Liver (tissue), 9 donors: ENCODE measurements around the gene NUP35. TPM values are rescaled to one million over a fixed set of nuclear protein-coding genes. Genes with fewer than 3 reads are reported as not detected.

Experiments used
- DNase-seq: peaks from one replicate; pipeline ENCODE4 v3.0.0-alpha.2; 2017; ENCODE audit warnings: low spot score
- H3K27ac ChIP-seq, 2 donors: one replicate each; pipeline ENCODE4 v1.7.0; 2013; ENCODE audit warnings: inconsistent platforms in 2 of 2, low read length in 2 of 2, control low read depth in 1 of 2, low read depth in 1 of 2, mild to moderate bottlenecking in 1 of 2
- H3K27me3 ChIP-seq, 4 donors: one replicate each; pipeline versions ENCODE4 v1.6.1 to v1.7.0; 2013; ENCODE audit warnings: low read length in 3 of 4, inconsistent platforms in 1 of 4, mild to moderate bottlenecking in 1 of 4, moderate library complexity in 1 of 4; ENCODE audit not compliant: control insufficient read depth in 4 of 4, insufficient read depth in 4 of 4
- H3K36me3 ChIP-seq, 4 donors: one replicate each; pipeline versions ENCODE4 v1.6.1 to v1.7.0; 2013; ENCODE audit warnings: low read length in 3 of 4, mild to moderate bottlenecking in 3 of 4, low read depth in 1 of 4, moderate library complexity in 1 of 4; ENCODE audit not compliant: control insufficient read depth in 4 of 4, insufficient read depth in 3 of 4
- H3K4me1 ChIP-seq, 4 donors: one replicate each; pipeline versions ENCODE4 v1.6.1 to v1.7.0; 2013; ENCODE audit warnings: low read length in 3 of 4, mild to moderate bottlenecking in 3 of 4, moderate library complexity in 1 of 4; ENCODE audit not compliant: control insufficient read depth in 4 of 4, insufficient read depth in 4 of 4
- H3K4me3 ChIP-seq, 3 donors: one replicate each; pipeline versions ENCODE4 v1.6.1 to v1.7.0; 2013; ENCODE audit warnings: low read length in 3 of 3, control low read depth in 1 of 3, low read depth in 1 of 3, mild to moderate bottlenecking in 1 of 3
- H3K9ac ChIP-seq, 2 donors: one replicate each; pipeline ENCODE4 v1.7.0; 2013; ENCODE audit warnings: low read length in 2 of 2, mild to moderate bottlenecking in 2 of 2, moderate library complexity in 2 of 2, control low read depth in 1 of 2, low read depth in 1 of 2
- H3K9me3 ChIP-seq, 4 donors: one replicate each; pipeline versions ENCODE4 v1.6.1 to v1.7.0; 2013; ENCODE audit warnings: low read length in 3 of 4; ENCODE audit not compliant: control insufficient read depth in 4 of 4
- CTCF ChIP-seq: fragments of 150-350 bp; IDR thresholded peaks from 2 replicates; pipeline ENCODE4 v1.5.1; 2017; ENCODE audit warnings: improper control_type of control experiment, low read depth, low read length; ENCODE audit not compliant: missing input control
- EGR1 ChIP-seq, 2 donors: IDR thresholded peaks; 2 replicates each; pipeline ENCODE4 v1.6.1; 2016 to 2018; ENCODE audit warnings: antibody characterized with exemption in 2 of 2, low read depth in 2 of 2
- FOXA1 ChIP-seq: IDR thresholded peaks from 2 replicates; pipeline ENCODE4 v1.6.1; 2016; ENCODE audit warnings: antibody characterized with exemption
- FOXA2 ChIP-seq: IDR thresholded peaks from 2 replicates; pipeline ENCODE4 v1.6.1; 2016; ENCODE audit warnings: antibody characterized with exemption
- GABPA ChIP-seq, 2 donors: IDR thresholded peaks in 1 of 2; conservative IDR thresholded peaks in 1 of 2; 2 replicates each; pipeline ENCODE4 v1.6.1; 2016; ENCODE audit warnings: antibody characterized with exemption in 2 of 2, mild to moderate bottlenecking in 1 of 2, moderate library complexity in 1 of 2
- HNF4A ChIP-seq, 2 donors: conservative IDR thresholded peaks; 2 replicates each; pipeline ENCODE4 v1.6.1; 2016; ENCODE audit warnings: antibody characterized with exemption in 2 of 2, mild to moderate bottlenecking in 2 of 2
- HNF4G ChIP-seq: IDR thresholded peaks from 2 replicates; pipeline ENCODE4 v1.6.1; 2016; ENCODE audit warnings: antibody characterized with exemption
- JUND ChIP-seq, 2 donors: IDR thresholded peaks; 2 replicates each; pipeline ENCODE4 v1.6.1; 2016; ENCODE audit warnings: antibody characterized with exemption in 2 of 2
- MAX ChIP-seq: IDR thresholded peaks from 2 replicates; pipeline ENCODE4 v1.6.1; 2016; ENCODE audit warnings: antibody characterized with exemption
- NR2F2 ChIP-seq: IDR thresholded peaks from 2 replicates; pipeline ENCODE4 v1.6.1; 2016; ENCODE audit warnings: antibody characterized with exemption
- RAD21 ChIP-seq, 2 donors: IDR thresholded peaks; 2 replicates each; pipeline ENCODE4 v1.6.1; 2016; ENCODE audit warnings: antibody characterized with exemption in 2 of 2, mild to moderate bottlenecking in 2 of 2
- RXRA ChIP-seq, 2 donors: IDR thresholded peaks; 2 replicates each; pipeline ENCODE4 v1.6.1; 2017 to 2018; ENCODE audit warnings: antibody characterized with exemption in 2 of 2, mild to moderate bottlenecking in 1 of 2
- SP1 ChIP-seq: IDR thresholded peaks from 2 replicates; pipeline ENCODE4 v1.6.1; 2018; ENCODE audit warnings: antibody characterized with exemption, mild to moderate bottlenecking
- TAF1 ChIP-seq: conservative IDR thresholded peaks from 2 replicates; pipeline ENCODE4 v1.6.1; 2016; ENCODE audit warnings: antibody characterized with exemption, mild to moderate bottlenecking
- YY1 ChIP-seq: IDR thresholded peaks from 2 replicates; pipeline ENCODE4 v1.6.1; 2016; ENCODE audit warnings: antibody characterized with exemption, mild to moderate bottlenecking
- ZBTB33 ChIP-seq: IDR thresholded peaks from 2 replicates; pipeline ENCODE4 v1.6.1; 2016; ENCODE audit warnings: antibody characterized with exemption
- WGBS: extraction: QIAGEN DNeasy Blood & Tissue Kit; methylation state at CpG from one replicate; pipeline ENCODE4 v1.1.7; 2013; 5-methylcytosine and 5-hydroxymethylcytosine counted together
- polyA plus RNA-seq, 2 donors: library from polyadenylated mRNA; stranded (reverse) in 1 of 2; unstranded in 1 of 2; fragments of 200-250 nt in 1 of 2; fragments of >200 nt in 1 of 2; fragmentation: Nextera tagmentation in 1 of 2; extraction: Ambion mirVana in 1 of 2; gene quantifications; one replicate each; pipeline versions ENCODE4 v1.2.1 to v1.2.3, GENCODE V29; 2013 to 2015
- total RNA-seq, 2 donors: library from RNA; depleted of rRNA; stranded (reverse); fragments of >200 nt; gene quantifications; one replicate each; pipeline ENCODE4 v1.2.3, GENCODE V29; 2014
- TF ChIP-seq, protein P1 (sequence below): IDR thresholded peaks from 2 replicates; pipeline ENCODE4 v1.6.1; 2016; ENCODE audit warnings: antibody characterized with exemption
- TF ChIP-seq, protein P2 (sequence below): IDR thresholded peaks from 2 replicates; pipeline ENCODE4 v1.6.1; 2016; ENCODE audit warnings: antibody characterized with exemption, mild to moderate bottlenecking
- donor health status: healthy.
- donor health status: healthy.
- donor health status: healthy.
- donor health status: healthy.
- donor health status: healthy.

Gene NUP35
- total and polyA plus RNA-seq, 4 donors = 6.8 to 15.0 (median 10.8) TPM

DNA sequence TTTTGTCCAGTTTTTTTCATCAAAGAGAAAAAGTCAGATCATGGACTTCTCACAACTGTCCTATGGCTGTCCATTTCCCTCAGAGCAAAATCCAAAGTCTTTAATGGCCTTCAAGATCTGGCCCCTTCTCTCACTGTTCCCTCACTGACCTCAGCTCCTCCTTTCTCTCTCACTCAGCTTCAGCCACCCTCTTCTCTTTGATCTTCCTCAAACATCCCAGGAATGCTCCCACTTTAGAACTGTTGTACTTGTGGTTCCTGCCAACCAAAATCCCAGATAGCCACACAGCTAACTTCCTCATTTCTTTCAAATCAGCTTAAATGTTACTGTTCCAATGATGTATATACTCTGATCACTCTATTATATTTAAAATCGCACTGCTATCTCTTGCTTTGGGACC is 82.9 kb downstream of the NUP35 start:
- Histone ChIP-seq H3K4me3 (no peak overlapping the region), H3K9ac (no peak overlapping the region), H3K36me3 (peaks cover 0 to 2% (median 0%) of the 10 kb centered on the region in 4 donors), H3K4me1 (no peaks in the 10 kb centered on the region), H3K9me3 (peaks cover 0 to 2% (median 0%) of the 10 kb centered on the region in 4 donors), H3K27me3 (no peaks in the 10 kb centered on the region), H3K27ac (no peak overlapping the region)
- 93% methylated on average over 1 of the region's 1 CpG for WGBS
- no peak for DNase-seq
- no peak for TF ChIP-seq EGR1 (IDR thresholded peaks at IDR 0.05; ENCODE audit: low read depth in 2 of 2)
- no peak for TF ChIP-seq YY1

DNA sequence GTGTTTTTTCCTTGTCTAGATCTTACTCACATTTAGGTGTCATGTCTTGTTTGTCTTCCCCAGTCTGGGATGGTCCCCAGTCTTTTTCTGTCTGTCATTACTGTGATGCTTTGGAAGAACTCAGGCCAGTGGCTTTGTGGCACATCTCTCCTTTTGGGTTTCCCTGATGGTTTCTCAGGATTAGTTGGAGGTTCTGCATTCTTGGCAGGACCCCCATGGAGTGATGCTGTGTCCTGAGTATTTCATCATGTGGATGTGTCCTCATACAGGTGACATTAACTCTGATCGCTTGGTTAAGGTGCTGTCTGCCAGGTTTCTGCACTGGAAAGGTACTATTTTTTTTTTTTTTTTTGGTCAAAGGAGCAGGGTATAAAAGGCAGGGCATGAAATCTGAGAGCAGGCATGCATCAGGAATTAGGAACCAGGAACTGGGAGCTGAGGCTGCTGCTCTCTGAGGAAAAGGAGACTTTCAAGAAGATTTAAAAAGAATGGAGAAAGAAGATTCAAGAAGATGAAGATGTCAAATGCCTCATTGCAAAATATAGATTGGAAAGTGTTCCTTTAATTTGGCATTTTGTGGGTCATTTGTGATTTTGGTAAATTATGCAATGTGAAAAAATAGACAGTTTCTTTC is 85.3 kb downstream of the NUP35 start:
- WGBS = 93% methylated on average over 1 of the region's 1 CpG
- H3K9ac ChIP-seq = no peak overlapping the region
- H3K36me3 ChIP-seq = no peaks in the 10 kb centered on the region
- no peaks in the 10 kb centered on the region for H3K27me3 ChIP-seq
- no peak overlapping the region for H3K27ac ChIP-seq
- DNase-seq = no peak
- no peaks in the 10 kb centered on the region for H3K4me1 ChIP-seq
- no peak for TF ChIP-seq HNF4A (conservative IDR thresholded peaks at IDR 0.05)
- TF ChIP-seq GABPA (IDR thresholded peaks at IDR 0.05 in 1 of 2, conservative IDR thresholded peaks at IDR 0.05 in 1 of 2) = no peak
- no peak for TF ChIP-seq FOXA2
- TF ChIP-seq RAD21 (IDR thresholded peaks at IDR 0.05) = no peak
- no peak for TF ChIP-seq RXRA (IDR thresholded peaks at IDR 0.05)
- no peak for TF ChIP-seq EGR1 (IDR thresholded peaks at IDR 0.05; ENCODE audit: low read depth in 2 of 2)
- TF ChIP-seq JUND (IDR thresholded peaks at IDR 0.05) = no peak
- no peak for TF ChIP-seq YY1
- no peak for TF ChIP-seq MAX
- TF ChIP-seq HNF4G = no peak
- TF ChIP-seq TAF1 = no peak
- TF ChIP-seq, protein P1, sequence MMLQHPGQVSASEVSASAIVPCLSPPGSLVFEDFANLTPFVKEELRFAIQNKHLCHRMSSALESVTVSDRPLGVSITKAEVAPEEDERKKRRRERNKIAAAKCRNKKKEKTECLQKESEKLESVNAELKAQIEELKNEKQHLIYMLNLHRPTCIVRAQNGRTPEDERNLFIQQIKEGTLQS = no peak
- TF ChIP-seq, protein P2, sequence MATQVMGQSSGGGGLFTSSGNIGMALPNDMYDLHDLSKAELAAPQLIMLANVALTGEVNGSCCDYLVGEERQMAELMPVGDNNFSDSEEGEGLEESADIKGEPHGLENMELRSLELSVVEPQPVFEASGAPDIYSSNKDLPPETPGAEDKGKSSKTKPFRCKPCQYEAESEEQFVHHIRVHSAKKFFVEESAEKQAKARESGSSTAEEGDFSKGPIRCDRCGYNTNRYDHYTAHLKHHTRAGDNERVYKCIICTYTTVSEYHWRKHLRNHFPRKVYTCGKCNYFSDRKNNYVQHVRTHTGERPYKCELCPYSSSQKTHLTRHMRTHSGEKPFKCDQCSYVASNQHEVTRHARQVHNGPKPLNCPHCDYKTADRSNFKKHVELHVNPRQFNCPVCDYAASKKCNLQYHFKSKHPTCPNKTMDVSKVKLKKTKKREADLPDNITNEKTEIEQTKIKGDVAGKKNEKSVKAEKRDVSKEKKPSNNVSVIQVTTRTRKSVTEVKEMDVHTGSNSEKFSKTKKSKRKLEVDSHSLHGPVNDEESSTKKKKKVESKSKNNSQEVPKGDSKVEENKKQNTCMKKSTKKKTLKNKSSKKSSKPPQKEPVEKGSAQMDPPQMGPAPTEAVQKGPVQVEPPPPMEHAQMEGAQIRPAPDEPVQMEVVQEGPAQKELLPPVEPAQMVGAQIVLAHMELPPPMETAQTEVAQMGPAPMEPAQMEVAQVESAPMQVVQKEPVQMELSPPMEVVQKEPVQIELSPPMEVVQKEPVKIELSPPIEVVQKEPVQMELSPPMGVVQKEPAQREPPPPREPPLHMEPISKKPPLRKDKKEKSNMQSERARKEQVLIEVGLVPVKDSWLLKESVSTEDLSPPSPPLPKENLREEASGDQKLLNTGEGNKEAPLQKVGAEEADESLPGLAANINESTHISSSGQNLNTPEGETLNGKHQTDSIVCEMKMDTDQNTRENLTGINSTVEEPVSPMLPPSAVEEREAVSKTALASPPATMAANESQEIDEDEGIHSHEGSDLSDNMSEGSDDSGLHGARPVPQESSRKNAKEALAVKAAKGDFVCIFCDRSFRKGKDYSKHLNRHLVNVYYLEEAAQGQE = no peak
- no peak for TF ChIP-seq FOXA1
- no peak for TF ChIP-seq CTCF
- no peak for TF ChIP-seq SP1
- TF ChIP-seq NR2F2 = no peak
- no peak for TF ChIP-seq ZBTB33
- peaks cover 0 to 2% (median 0%) of the 10 kb centered on the region in 4 donors for H3K9me3 ChIP-seq
- no peak overlapping the region for H3K4me3 ChIP-seq
